ENCODE measurements around the gene ZNF37A.
"Not testable (repeated sequence)": the region's sequence is repeated elsewhere in the genome, so short reads cannot be mapped to it uniquely, and the experiment has no call there.

Gene ZNF37A

DNA sequence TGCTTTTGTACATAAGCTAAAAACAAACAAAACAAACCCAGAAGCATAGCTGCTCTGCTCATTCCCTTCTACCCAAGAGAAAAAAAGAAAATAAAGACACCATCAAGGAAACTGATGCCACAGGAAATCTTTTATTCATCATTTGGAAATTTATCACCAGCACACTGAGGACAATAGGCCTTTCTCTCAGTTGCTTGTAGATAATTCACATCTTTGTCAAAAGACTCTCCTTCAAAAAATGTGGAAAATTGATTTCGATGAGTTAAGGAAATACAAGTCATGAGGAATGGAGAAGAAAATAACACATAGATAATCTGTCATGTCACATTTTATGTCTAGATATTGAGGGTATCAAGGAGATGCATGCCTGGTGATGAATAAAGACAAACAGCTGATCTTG is 53.5 kb downstream of the ZNF37A start:
- TF ChIP-seq, protein P1, sequence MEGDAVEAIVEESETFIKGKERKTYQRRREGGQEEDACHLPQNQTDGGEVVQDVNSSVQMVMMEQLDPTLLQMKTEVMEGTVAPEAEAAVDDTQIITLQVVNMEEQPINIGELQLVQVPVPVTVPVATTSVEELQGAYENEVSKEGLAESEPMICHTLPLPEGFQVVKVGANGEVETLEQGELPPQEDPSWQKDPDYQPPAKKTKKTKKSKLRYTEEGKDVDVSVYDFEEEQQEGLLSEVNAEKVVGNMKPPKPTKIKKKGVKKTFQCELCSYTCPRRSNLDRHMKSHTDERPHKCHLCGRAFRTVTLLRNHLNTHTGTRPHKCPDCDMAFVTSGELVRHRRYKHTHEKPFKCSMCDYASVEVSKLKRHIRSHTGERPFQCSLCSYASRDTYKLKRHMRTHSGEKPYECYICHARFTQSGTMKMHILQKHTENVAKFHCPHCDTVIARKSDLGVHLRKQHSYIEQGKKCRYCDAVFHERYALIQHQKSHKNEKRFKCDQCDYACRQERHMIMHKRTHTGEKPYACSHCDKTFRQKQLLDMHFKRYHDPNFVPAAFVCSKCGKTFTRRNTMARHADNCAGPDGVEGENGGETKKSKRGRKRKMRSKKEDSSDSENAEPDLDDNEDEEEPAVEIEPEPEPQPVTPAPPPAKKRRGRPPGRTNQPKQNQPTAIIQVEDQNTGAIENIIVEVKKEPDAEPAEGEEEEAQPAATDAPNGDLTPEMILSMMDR (IDR thresholded peaks at IDR 0.05; ENCODE audit: insufficient read depth, low read depth, low read length, missing control alignments) = no peak

DNA sequence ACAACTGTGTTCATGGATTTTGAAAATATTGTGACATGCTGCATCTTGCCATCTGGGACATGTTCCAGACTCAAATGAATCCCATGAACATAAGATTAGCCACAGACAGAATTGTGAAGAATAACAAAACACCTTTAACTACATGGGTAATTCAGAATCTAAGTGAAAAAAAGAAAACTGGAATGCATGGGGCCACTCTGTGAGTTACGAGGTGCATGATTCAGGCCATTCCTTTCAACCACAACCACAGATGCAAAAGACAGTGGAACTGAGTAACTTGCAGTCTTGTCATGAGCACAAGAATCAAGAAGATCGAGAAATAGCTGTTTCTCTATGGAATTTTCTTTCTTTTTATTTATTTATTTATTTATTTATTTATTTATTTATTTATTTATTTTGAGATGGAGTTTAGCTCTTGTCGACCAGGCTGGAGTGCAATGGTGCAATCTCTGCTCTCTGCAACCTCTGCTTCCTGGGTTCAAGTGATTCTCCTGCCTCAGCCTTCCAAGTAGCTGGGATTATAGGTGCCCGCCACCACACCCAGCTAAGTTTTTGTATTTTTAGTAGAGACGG is 56.8 kb downstream of the ZNF37A start:
- DNase-seq (ENCODE audit: low read depth) = peak; percentile 8
- not testable (repeated sequence) for H3K4me3 ChIP-seq (ENCODE audit: low read length)

More for the DNA sequence above, 53.5 kb downstream of the ZNF37A start:
- no peak overlapping the region for H3K4me3 ChIP-seq (ENCODE audit: low read length)
- DNase-seq (ENCODE audit: low read depth) = no peak

DNA sequence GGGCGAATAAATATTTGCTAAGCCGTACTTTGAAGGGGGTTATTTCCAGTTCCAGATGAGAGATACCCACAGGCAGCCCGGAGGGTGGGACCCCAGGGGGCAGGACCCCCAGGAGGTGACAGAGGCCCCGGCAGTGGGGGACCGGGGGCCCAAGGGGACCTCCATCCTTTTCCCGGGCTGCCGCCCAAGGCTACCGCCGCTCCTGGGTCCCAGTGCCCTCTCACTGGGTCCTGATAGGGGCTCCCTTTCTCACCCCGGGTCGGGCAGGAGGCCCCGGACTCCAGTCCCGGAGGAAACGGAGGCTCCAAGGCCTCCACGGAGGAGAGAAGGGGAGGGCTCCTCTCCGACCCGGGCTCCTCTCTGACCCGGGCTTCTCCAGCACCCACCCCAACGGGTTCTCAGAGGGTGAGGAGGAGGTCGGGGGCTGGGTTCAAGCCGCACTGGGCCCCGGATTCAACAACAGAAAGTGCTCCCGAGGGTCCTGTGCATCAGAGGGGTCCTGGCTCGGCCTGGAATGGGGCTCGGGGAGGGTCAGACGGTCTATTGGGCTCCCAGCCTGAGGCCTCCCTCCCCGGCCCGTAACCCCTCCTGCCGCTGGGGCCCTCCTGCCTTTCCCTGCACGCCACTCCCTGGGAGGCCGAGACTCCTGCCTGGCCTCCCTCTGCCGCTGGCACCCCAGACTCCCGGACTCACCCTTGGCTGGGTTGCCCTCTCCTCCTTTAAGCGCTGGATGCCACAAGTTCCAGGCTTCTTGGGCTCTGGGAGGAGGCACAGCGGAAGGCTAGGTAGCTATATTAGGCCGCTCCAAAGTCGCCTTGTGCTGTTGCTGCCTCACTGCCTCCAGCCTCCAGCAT is 62.5 kb downstream of the ZNF37A start:
- no peak for DNase-seq (ENCODE audit: low read depth)
- H3K4me3 ChIP-seq (ENCODE audit: low read length) = no peak overlapping the region
- TF ChIP-seq, protein P1 (IDR thresholded peaks at IDR 0.05; ENCODE audit: insufficient read depth, low read depth, low read length, missing control alignments) = no peak

DNA sequence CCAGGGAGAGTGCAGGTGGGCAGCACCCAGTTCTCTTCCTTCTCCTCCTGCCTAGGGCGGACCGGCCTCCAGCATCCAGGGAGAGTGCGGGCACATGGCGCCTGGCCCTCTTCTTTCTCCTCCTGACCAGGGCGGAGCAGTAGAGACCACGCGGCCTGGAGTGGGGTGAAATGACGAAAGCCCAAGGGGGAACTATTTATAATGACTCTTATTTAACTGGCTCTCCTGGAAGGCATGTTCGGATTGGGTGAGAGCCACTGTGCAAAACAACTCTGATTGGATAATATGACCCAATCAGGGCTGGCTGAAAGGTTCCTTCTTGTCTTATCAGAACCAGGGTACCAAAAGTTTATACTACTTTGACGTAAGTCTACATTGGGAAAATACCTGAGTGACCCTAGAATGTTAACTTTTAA is 63.1 kb downstream of the ZNF37A start:
- H3K4me3 ChIP-seq (ENCODE audit: low read length) = no peak overlapping the region
- DNase-seq (ENCODE audit: low read depth) = no peak
- TF ChIP-seq, protein P1 (IDR thresholded peaks at IDR 0.05; ENCODE audit: insufficient read depth, low read depth, low read length, missing control alignments) = no peak

GRCh38 chr10:38159004-38159403 is 64.9 kb downstream of the ZNF37A start:
- no peak overlapping the region for H3K4me3 ChIP-seq (ENCODE audit: low read length)
- TF ChIP-seq, protein P1 (IDR thresholded peaks at IDR 0.05; ENCODE audit: insufficient read depth, low read depth, low read length, missing control alignments) = no peak
- peak; percentile 11 for DNase-seq (ENCODE audit: low read depth)

- no peak overlapping the region for H3K4me3 ChIP-seq (ENCODE audit: low read length)
- TF ChIP-seq, protein P1 (IDR thresholded peaks at IDR 0.05; ENCODE audit: insufficient read depth, low read depth, low read length, missing control alignments) = no peak
- DNase-seq (ENCODE audit: low read depth) = no peak
Observed at GRCh38 chr10:38163617-38164016, 69.5 kb downstream of the ZNF37A start.

DNA sequence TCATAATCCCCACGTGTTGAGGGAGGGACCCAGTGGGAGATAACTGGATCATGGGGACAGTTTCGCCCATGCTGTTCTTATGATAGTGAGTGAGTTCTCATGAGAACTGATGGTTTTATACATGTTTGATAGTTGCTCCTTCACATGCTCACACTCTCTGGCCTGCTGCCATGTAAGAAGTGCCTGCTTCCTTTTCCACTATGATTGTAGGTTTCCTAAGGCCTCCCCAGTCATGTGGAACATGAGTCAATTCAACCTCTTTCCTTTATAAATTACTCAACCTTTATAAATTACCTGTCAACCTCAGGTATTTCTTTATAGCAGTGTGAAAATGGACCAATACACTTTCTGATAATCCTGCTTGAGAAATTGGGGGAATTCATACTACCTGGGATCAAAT is 80.2 kb downstream of the ZNF37A start:
- TF ChIP-seq, protein P1 (IDR thresholded peaks at IDR 0.05; ENCODE audit: insufficient read depth, low read depth, low read length, missing control alignments) = no peak
- no peak overlapping the region for H3K4me3 ChIP-seq (ENCODE audit: low read length)
- peak; percentile 47 for DNase-seq (ENCODE audit: low read depth)

Measured in epithelial cell of esophagus (primary cell).